SK-N-MC (cell line): ENCODE data around the gene FAF2.

ENCODE experiments used
- DNase-seq: peaks from one replicate; pipeline ENCODE4 v3.0.0-alpha.2; 2011; ENCODE audit warnings: low read depth, low spot score
- H3K27ac ChIP-seq: fragments of 200-600 bp; sonication (generic); 2 replicates; pipeline ENCODE4 v1.5.1; 2016; ENCODE audit warnings: mixed run types
- H3K36me3 ChIP-seq: fragments of 200-600 bp; sonication (generic); 2 replicates; pipeline ENCODE4 v1.6.1; 2017; ENCODE audit warnings: antibody characterized with exemption, low read length, mixed read lengths; ENCODE audit not compliant: insufficient read depth
- H3K4me3 ChIP-seq: fragments of 200-600 bp; sonication (generic); 2 replicates; pipeline ENCODE4 v1.5.1; 2016
- H3K9ac ChIP-seq: fragments of 200-600 bp; sonication (generic); 2 replicates; pipeline ENCODE4 v1.8.0; 2017; ENCODE audit warnings: mixed run types, mixed read lengths; ENCODE audit not compliant: insufficient read length
- H3K9me3 ChIP-seq: fragments of 200-600 bp; sonication (generic); 2 replicates; pipeline ENCODE4 v1.6.1; 2017; ENCODE audit warnings: low read depth, mild to moderate bottlenecking, antibody characterized with exemption, low read length, moderate library complexity, mixed read lengths
- EZH2 ChIP-seq: fragments of 200-600 bp; sonication (generic); IDR thresholded peaks from one replicate; pipeline ENCODE4 v1.6.1; 2017; ENCODE audit warnings: antibody characterized with exemption
- FOXP2 ChIP-seq: optimal IDR thresholded peaks from 2 replicates; pipeline ENCODE3; 2011; ENCODE audit warnings: mild to moderate bottlenecking, moderate library complexity; ENCODE audit not compliant: insufficient read depth; ENCODE audit errors: extremely low read length, control extremely low read depth
- POLR2AphosphoS5 ChIP-seq: IDR thresholded peaks from 2 replicates; pipeline ENCODE4 v1.6.1; 2012; ENCODE audit warnings: mild to moderate bottlenecking, low read depth, low read length, borderline replicate concordance

The FAF2 gene

DNA sequence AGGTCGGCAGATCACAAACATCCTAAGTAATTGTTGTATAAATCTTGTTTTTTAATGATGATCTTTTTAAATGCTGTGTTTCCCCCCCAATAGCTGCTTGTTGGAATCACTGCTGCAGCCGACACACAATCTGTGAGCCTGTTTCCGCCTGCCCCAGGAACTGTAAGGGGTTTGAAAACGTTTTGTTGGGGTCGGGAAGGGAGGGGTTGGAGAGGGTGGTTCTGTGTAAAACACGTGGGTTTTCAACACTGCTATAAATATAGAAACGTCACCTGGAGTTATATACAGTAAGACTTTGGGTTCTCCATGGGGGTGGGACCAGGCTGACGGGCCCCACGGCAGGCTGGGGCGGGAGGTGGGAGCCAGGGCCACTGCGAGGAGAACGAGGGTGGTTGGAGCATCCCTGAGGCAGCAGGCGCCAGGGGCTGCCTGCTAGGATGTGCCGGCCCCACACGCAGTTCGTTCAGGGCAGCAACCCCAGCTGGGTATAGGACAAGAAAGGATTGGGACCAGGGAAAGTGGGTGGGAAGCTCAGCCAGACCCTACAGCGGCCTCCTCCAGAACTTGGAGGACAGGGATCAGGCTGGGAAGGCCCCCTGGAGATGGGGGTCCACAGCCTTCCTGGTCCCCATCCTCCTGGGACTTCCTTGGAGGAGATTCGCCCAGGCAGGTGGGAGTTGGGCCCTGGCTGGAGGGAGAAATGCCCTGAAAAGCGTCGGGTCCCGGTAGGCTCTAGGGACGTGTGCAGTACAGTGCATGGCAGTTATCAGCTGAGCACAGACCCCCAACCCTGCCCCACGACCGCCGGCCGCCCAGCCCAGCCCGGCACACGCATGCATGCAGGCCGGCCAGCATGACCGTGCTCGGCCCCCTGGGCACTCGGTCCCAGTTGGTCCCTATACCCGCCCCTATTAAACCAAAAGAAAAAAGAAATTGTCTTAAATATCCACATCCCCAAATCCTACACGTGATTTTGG lies 79.3 kb downstream of the FAF2 start:
- H3K27ac ChIP-seq = no peak overlapping the region
- no peak overlapping the region for H3K4me3 ChIP-seq
- TF ChIP-seq POLR2AphosphoS5 (no peak; the same call in 1 of the 2 replicates), EZH2 (no peak), FOXP2 (no peak)
- H3K9me3 ChIP-seq = no peaks in the 10 kb centered on the region
- H3K36me3 ChIP-seq = peaks cover 47% of the 10 kb centered on the region
- DNase-seq = no peak
- H3K9ac ChIP-seq = no peak overlapping the region

GRCh38 chr5:176528301-176528700 lies 80.1 kb downstream of the FAF2 start:
- DNase-seq = no peak
- Histone ChIP-seq H3K9ac (no peak overlapping the region), H3K27ac (no peak overlapping the region), H3K36me3 (peaks cover 53% of the 10 kb centered on the region), H3K4me3 (no peak overlapping the region), H3K9me3 (no peaks in the 10 kb centered on the region)
- TF ChIP-seq FOXP2 (no peak), EZH2 (no peak), POLR2AphosphoS5 (no peak)

DNA sequence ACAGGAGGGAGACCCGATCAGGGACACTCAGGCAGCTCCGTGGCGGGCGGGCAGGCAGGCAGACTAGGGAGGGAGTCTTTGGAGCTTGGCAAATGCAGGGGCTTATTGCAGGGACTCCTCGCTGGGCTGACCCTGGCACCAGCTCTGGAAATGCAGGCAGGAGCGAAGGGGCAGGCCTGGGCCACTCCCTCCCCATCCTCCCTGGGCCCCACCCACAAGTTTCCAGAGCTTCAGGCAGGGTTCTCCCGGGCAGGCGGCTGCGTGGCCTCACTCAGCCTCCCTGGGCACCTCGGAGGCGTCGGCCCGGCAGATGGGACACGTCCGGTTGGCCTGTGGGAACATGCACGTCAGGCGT lies 80.6 kb downstream of the FAF2 start:
- Histone ChIP-seq H3K9ac (no peak overlapping the region), H3K36me3 (peaks cover 53% of the 10 kb centered on the region), H3K4me3 (no peak overlapping the region), H3K9me3 (no peaks in the 10 kb centered on the region), H3K27ac (no peak overlapping the region)
- TF ChIP-seq EZH2 (no peak), POLR2AphosphoS5 (no peak), FOXP2 (no peak)
- no peak for DNase-seq

DNA sequence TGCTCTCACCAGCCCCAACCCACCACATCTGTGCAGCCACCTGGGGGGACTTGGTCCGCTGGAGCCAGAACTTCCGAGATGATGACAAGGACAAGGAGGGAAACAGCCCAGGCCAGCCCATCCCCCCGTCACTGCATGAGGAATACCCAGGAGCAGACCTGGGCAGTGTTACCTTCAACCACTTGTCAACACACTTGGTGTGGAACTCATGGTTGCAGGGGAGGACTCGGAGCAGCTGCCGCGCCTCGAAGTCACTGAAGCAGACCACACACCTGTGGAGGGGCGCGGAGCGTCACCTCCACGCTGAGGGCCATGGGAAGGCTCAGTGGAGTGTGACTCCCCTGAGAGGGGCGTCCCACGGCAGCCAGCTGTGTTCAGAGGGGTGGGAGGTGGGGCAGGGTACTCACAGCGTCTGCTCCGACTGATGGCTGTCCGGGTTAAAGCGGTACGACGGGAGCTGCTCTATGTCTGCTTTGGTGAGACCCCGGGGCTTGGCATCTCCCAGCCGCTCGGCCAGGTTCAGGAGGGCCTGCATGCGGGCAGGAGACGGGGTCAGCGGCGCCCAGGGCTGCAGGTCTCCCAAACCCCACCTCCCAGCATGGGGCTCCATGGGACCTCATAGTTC lies 81.0 kb downstream of the FAF2 start:
- H3K4me3 ChIP-seq = no peak overlapping the region
- H3K9me3 ChIP-seq = no peaks in the 10 kb centered on the region
- H3K9ac ChIP-seq = no peak overlapping the region
- peaks cover 53% of the 10 kb centered on the region for H3K36me3 ChIP-seq
- DNase-seq = no peak
- no peak overlapping the region for H3K27ac ChIP-seq
- no peak for TF ChIP-seq EZH2
- no peak for TF ChIP-seq FOXP2
- no peak for TF ChIP-seq POLR2AphosphoS5

DNA sequence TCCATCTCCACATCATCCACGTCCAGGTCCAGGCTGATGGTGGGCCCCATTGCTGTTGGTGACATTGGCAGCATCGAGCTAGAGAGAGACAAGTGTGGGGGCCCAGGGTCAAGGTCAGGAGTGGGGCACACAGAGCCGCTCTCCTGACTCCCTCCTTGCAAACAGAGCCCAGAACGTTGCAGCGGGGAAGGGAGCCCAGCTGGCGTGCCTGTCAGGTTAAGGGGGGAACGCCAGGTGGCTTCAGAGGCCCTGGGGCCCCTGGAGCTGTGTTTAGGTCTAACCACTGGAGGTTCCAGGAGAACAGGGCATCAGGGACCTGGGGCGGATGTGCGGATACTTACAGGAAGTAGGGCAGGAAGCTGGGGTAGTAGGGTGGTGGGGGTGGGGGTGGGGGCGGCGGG lies 81.6 kb downstream of the FAF2 start:
- TF ChIP-seq POLR2AphosphoS5 = no peak
- no peak for TF ChIP-seq FOXP2
- Histone ChIP-seq H3K9me3 (no peaks in the 10 kb centered on the region), H3K27ac (no peak overlapping the region), H3K36me3 (peaks cover 54% of the 10 kb centered on the region), H3K4me3 (no peak overlapping the region), H3K9ac (no peak overlapping the region)
- DNase-seq = no peak

- no peak for DNase-seq
- H3K9ac ChIP-seq = no peak overlapping the region
- no peak overlapping the region for H3K27ac ChIP-seq
- H3K9me3 ChIP-seq = no peaks in the 10 kb centered on the region
- no peak for TF ChIP-seq POLR2AphosphoS5
- TF ChIP-seq EZH2 = no peak
- no peak for TF ChIP-seq FOXP2
- peaks cover 61% of the 10 kb centered on the region for H3K36me3 ChIP-seq
- H3K4me3 ChIP-seq = no peak overlapping the region
Observed at GRCh38 chr5:176530393-176530982, 82.3 kb downstream of the FAF2 start.

- no peak overlapping the region for H3K9ac ChIP-seq
- TF ChIP-seq FOXP2 = no peak
- H3K9me3 ChIP-seq = no peaks in the 10 kb centered on the region
- H3K4me3 ChIP-seq = no peak overlapping the region
- H3K27ac ChIP-seq = no peak overlapping the region
- DNase-seq = no peak
- peaks cover 64% of the 10 kb centered on the region for H3K36me3 ChIP-seq
Observed at GRCh38 chr5:176530983-176531901, 83.1 kb downstream of the FAF2 start.
